NCI-H345 treated with DMSO at 0.1 percent for 48 hours (cell line): Measurements from ENCODE around the gene POU2AF2.
"Not testable (repeated sequence)": the region's sequence is repeated elsewhere in the genome, so short reads cannot be mapped to it uniquely, and the experiment has no call there.

Experiments used
- DNase-seq: peaks from one replicate; lab custom pipeline; 2025; ENCODE audit not compliant: unreplicated experiment; lab: John Stamatoyannopoulos, UW

The POU2AF2 gene

DNA sequence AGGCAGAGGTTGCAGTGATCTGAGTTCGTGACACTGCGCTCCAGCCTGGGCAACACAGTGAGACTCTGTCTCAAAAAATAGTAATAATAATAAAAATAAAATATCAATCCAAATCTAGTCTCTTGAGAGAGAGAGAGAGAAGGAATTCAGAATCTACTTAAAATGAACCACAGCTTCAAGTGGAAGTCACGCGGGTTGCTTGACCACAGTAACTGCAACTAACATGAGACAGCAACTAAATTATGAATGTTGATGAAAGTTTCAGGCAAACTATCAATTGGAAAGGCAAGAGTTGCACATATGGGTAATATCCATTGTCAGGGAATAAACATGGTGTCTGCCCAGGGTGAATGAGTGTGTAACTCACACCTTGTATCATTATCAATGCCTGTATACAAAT, 12.5 kb downstream of the POU2AF2 start:
- no peak for DNase-seq

DNA sequence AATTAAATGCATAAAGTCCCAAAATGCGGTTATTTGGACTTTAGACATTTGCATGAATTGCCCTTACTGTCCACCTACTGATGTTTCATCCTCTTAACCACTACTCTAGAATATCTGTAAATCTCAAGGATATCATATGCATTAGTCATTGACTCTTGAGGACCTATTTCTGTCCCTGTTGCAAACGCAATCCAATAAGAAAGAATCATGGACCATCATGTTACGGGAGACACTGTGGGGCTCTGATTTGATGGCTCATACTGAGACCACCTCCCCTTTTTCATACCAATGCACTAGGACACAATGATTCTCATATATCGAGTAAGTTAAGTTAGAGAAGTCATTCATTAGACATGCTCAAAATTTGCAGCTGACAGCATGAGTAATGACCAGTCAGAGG, 14.4 kb downstream of the POU2AF2 start:
- DNase-seq = no peak

DNA sequence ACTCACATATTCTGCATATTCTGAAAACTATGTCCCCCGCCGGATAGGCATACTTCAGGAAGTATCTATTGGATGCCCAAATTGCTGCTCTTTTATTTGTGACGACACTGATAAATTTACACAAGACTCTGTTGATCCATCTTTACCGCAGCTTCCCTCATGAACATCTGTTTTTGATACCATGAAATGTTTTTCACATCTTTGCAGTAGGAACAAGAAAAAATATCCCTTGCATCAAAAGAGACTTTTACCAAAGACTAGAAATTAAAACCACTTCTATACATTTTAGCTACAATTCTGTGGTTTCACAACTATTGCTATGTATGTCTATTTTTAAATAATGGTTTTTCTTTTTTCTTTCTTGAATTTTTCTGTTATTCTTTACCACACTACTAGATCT, 15.3 kb downstream of the POU2AF2 start:
- no peak for DNase-seq

DNA sequence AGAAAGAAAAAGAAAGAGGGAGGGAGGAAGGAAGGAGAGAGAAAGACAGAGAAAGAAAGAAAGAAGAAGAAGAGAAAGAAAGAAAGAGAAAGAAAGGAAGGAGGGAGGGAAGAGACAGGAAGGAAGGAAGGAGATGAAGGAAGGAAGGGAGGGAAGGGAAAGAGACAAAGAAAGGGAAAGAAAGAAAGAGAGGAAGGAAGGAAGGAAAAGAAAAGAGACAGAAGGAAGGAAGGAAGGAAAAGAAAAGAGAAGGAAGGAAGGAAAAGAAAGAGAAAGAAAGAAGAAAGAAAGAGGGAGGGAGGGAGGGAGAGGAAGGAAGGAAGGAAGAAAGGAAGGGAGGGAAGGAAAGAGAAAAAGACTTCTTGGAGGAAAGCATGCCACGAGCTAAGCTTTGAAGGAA, 19.1 kb downstream of the POU2AF2 start:
- no peak for DNase-seq

DNA sequence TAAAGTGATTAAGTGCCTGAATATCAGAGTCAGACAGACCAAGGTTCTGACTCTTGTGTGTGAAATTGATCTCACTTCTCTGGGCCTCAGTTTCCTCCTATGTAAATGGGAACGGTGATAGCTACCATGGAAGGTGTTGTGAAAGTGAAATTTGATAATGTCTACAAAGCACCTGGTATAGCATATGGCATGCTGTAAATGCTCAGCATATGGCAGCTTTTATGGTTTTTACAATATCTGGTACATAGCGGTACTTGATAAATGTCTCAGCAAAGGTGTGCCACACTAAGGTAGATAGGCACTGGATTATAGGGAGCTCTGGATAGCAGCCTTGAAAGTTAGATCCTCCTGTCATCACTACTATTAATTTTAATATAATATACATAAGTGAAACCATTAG, 19.9 kb downstream of the POU2AF2 start:
- no peak for DNase-seq

DNA sequence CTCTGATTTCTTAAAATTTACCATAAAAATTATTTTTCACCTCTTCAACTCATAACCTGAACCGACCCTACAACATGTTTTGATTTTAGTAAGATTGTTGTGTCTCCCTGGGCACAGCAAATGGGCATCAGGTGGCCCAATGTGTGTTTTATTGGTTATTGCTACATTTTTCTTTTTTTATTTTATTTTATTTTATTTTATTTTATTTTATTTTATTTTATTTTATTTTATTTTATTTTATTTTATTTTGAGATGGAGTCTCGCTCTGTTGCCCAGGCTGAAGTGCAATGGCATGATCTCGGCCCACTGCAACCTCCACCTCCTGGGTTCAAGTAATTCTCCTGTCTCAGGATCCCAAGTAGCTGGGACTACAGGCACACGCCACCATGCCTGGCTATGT, 22.8 kb downstream of the POU2AF2 start:
- DNase-seq = not testable (repeated sequence)

DNA sequence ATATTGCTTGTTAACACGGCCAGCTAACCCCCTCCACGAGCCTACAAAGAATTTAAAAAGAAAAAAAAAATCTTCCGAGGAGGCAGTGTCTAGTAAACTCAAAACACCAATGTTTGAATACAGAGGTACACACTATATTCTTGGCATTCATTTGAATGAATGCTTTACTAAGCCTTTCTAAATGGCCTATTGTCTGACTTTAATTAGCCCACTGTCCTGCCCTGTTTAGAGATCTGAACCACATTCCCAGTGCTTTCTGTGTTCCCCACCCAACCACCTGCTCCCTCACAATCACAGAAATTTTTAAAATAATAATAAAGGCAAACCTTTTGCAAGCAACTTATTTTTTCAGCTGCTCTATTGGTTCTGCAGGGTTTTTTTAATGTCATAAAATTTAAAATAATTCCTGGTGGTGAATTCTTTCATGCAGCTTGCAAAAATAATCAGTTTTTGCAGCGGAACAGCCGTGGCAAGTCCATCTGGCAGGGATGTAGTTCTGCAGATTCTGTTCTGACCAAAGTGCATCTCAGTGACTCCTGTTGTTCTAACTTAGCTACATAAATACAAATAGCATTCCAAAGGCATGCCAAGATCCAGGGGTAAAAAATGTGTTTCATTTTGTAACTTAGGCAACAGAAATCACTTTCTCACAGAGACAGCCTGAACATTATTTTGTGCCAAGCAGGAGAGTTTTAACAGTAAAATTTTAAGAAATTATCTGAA, 23.8 kb downstream of the POU2AF2 start:
- DNase-seq = no peak

DNA sequence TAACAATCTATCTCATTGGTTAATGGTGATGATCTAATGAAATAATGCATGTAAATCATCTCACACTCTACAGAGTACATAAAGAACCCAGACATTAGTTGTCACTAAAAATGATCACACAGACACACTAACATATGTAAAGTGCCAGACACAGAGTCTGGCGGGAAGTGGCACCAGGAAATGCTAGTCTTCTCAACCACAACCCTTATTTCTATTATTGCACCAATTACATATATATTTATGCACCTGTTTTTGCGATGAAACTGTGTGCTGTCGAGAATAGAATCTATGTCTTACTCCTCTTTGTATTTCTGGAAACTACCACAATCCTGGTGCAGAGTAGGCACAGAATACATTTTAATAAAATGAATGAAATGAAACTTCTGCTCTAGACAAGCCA, 26.9 kb downstream of the POU2AF2 start:
- DNase-seq = no peak

DNA sequence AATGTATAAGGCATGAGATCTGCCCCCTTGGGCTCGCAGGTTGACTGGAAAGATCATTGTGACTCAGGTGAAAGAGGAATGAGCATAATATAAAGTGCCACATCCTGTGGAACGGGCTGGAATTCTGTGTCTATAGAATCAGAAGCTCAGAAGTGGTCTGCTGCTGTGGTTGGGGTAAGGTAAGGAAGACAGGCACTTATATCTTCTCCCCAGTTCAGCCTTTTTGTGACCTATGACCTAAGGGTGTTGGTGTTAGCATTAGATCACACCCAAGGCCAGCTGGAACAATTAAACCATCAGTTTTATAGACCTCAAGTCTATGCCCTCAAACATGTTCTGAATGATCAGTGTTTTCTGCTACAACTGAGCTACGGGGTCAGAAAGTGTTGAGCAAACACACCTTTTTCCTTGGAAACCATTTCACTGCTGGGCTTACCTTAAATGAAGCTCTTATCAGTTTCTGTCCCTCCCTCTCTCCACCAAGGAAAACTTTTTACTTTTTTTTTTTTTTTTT, 37.1 kb downstream of the POU2AF2 start:
- DNase-seq = no peak

DNA sequence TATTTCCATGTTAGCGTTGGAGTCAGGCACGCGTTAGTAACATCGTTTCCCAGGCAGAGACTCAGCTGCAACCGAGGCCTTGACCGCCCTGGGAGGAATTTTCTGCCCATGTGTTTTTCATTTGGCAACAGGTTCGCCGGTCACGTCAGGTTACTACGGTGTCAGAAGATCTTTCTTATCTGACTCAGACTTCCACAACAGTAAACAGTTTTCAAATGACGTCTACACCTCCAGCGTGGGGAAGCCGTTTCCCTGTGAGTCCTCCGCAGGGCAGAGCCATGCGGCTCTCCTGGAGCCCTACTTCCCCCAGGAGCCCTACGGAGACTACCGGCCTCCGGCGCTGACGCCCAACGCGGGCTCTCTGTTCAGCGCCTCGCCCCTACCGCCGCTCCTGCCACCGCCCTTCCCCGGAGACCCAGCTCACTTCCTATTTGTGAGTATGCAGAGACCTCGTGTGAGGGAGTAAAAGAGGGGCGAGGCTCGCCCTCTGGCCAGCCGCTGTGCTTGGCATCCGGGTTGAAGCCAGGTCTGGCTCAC, 38.5 kb downstream of the POU2AF2 start:
- no peak for DNase-seq

DNA sequence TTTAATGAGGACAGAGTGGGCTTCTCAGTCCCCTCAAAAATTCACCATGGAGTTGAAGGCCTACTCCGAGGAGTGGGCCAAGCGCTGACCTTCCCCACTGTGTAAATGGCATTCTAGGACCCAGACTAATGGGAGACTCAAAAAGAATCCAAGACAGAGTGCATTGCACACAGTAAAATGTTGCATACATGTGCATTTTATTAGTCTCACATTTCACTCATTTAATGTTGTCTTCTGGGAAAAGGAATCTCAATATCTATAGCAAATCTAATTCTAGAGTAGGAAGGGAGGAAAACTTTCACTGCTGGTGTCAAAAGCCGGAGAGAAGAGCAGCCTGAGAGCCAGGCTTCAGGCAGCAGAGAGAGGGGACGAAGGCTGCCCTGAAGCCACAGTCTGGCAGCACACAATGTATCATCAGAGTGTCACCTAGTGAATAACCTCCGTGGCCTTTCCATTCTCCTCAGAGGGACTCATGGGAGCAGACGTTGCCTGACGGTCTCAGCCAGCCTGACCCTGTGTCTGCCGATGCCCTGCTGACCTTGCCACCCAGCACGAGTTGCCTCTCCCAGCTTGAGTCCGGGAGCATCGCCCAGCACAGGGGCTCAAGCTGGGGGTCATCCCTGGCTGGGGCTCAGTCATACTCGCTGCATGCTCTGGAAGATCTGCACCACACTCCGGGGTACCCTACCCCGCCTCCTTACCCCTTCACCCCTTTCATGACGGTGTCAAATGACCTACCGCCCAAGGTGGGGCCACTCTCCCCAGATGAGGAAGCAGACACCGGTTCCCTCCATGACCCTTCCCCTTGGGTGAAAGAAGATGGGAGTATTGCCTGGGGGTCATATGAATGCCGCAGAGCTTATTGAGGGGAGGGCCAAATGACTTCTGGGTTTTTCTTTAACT, 39.9 kb downstream of the POU2AF2 start:
- DNase-seq = no peak

DNA sequence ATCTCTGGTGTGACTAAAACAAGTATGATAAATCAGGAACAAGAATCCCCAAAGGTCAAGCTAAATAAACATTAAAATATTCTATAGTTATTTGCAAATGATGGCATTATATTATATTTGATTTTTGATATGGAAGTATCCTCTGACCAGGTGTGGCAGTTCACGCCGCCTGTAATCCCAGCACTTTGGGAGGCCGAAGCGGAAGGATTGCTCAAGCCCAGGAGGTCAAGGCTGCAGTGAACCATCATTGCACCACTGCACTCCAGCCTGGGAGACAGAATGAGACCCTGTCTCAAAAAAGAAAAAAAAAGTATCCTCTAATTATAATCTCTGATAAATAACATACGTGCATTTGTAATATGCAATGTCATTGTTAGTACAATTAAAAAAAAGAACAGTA, 46.2 kb downstream of the POU2AF2 start:
- no peak for DNase-seq

DNA sequence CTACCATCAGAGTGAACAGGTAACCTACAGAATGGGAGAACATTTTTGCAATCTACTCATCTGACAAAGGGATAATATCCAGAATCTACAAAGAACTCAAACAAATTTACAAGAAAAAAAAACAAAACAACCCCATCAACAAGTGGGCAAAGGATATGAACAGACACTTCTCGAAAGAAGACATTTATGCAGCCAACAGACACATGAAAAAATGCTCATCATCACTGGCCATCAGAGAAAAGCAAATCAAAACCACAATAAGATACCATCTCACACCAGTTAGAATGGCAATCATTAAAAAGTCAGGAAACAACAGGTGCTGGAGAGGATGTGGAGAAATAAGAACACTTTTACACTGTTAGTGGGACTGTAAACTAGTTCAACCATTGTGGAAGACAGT, 46.9 kb downstream of the POU2AF2 start:
- not testable (repeated sequence) for DNase-seq

DNA sequence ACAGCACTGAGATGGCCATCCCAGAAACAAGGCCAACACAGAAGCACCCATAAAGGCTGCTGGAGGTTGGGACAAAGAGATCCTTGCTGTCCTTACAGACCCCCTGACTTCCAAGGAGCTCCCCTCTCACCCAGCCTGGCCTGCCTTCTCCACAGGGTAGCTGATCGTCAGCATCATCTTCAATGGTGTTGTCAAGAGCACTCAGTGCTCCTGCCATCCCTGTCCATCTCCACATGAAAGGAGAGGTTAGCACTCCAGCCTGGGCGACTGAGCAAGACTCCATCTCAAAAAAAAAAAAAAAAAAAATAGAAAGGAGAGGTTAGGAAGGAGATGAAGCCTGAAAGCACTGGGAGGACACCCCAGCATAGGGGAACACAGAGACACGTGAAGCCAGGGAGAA, 50.7 kb downstream of the POU2AF2 start:
- no peak for DNase-seq

DNA sequence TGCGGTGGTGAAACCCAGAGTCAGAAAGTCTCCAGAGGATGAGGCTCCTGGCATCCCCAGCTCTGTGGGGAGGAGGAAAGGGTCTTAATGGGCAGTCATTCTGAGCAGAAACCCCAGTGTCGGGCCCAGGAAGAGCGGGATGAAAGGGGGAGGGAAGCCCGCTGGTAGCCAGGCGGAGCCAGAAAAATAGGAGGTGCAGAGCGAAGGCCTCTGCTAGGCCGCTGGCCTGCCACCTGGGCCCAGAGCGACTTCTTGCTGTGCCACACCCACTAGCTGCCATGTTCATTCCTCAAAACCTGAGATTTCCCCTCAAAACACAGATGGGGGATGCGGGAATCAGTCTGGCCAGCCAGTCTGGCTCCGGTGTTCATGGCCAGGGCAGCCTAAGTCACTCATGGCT, 52.2 kb downstream of the POU2AF2 start:
- no peak for DNase-seq

DNA sequence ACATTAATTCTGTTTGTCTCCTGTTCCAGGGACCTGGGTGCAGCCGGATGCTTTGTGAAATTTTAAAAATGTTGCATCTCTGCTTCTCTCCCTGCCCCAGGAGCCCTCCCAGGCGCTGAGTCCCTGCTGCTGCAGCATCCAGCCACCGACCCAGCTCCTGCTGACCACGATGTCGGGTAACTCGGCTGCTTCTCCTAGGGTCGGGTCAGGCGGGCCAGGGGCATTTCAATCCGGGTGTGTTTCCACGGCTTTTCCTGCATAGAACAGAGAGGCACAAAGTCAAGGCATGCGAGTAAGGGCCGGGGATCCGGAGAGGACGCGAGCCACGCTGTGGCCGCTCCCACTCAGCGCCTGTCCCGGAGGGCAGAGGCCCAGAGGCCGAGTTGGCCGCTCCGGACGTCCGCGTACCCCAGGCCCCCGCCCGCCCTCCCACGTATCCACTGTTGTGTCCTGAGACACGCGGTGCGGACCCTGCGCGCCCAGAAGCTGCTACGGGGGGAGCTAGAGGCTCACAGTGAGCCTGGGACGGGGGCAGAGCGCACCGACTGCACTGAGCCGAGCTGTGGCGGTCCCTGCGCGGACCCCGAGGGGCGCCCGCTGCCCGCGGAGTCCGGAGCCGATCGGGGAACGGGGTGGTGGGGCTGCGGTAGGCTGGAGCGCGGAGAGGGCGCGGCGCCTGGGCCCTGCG, 53.0 kb downstream of the POU2AF2 start, which contains the start of gene POU2AF3:
Gene POU2AF3, plus strand, starts transcription at position 134 of the 688 bp plus-strand sequence. Its CDS starts 36 bp downstream, at position 170.
- DNase-seq = no peak

DNA sequence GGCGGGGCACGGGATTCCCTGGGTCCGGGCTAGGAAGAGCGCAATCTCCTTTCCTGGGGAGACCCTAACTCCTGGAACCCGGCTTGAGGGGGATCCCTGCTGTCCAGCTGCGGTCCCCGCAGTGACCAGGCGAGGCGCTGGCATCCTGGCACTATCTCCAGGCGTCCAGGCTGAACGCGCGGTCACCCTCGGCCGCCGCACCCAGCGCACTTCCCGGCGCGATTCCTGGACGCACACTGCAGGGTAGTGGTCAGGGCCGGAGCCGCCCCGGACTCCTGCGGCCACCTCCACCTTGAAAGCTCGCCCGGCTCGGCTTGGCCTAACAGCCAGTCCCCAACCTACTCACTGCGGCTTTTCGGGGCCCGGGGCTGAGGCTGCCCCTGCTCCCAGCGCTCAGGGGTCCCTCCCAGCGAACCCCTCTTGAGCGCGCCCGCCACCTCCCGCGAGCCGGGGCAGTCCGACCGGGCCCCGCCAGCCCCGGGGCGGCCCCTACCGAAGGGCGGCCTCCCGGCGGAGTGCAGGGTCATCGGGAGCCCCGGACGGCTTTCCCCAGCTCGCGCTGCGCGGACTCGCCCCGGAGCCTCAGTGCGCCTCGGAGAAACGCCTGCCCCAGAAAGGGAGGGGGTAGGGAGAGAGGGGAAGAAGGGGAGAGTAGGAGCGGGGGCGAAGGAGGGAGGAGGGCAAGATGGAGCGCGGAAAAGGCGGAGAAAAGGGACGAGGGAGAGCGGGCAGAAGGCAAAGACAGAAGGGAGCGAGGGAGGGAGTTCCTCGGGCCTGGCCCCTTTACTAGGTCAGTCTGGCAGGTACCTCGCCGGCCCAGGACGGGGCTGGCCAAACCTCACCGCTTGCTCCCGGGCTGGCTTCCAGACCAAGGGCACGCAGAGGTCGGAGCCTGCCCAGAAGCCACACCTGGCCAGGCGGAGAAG, 53.8 kb downstream of the POU2AF2 start:
- DNase-seq = no peak

DNA sequence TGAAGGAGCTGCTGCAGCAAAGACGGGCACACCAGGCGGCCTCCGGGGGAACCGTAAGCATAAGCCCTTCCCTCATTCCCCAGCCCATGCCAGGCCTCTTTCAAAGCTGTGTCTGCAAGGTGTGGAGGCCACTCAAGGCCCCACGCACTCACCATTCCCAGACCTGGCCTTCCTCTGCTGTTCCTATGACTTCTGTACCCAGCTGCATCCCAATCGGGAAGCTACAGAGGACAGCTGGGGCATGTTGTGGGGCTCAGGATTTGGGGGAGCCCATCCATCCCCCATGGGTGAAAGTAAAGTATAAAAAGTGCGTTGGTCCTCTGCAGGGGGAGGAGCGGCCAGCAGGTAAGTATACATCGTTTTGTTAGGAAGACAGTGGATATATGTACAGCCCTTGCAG, 55.0 kb downstream of the POU2AF2 start:
- DNase-seq = no peak

DNA sequence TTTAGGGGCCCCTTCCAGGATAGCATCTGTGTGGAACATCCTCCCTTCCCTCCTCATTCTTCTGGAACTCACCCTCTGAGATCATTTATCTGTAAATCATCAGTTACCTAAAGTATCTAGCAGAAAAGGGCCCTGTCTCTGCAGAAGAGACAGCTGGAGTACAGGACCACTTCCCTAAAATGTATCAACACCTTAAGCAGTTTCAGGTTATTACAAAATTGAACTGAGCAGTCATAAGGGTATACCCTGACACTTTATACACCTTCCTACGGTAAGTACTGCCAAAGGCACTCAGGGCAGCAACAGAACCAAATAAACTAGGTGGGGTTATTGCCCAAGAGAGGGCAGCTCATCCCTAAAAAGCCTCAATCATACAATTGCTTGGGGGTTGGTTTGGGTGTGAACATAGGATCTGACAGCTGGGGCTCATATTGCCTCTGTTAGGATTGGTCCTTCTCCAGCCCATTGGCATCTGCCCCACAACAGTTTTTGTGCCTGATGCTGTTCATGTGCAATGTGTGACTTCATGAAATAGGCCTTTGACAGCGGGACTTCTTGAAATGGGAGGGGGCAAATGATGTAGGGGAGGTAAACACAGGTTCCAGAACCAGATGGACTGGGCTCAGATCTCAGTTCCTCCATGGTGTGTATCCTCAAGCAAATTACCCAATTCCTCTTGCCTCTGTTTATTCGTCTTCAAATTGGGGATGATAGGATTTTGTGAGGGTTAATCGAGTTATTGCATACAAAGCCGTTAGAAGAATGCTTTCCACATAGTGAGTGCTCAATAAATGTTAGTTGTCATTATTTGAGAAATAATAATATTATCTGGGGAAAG, 55.7 kb downstream of the POU2AF2 start:
- DNase-seq = peak; percentile 12
